SW480 (cell line): ENCODE measurements around the gene ARPIN.
"Not testable (repeated sequence)": the region's sequence is repeated elsewhere in the genome, so short reads cannot be mapped to it uniquely, and the experiment has no call there.

Experiments used
- DNase-seq: peaks from one replicate; pipeline ENCODE4 v3.0.0-alpha.2; 2016; ENCODE audit warnings: low spot score

Gene ARPIN

GRCh38 chr15:89912674-89913396 is at the start of gene ARPIN:
TSS of gene ARPIN (minus strand) at chr15:89912952. CDS start at chr15:89912835, 117 bp downstream.
- DNase-seq, result peak; percentile 53

GRCh38 chr15:89958107-89958805 is 45.5 kb upstream of the ARPIN start:
- peak; percentile 26 for DNase-seq

GRCh38 chr15:89955449-89955998 is 42.8 kb upstream of the ARPIN start:
- not testable (repeated sequence) for DNase-seq

GRCh38 chr15:89954541-89954940 is 41.8 kb upstream of the ARPIN start:
- DNase-seq, result no peak

- no peak for DNase-seq
Observed at GRCh38 chr15:89948796-89949195, 36.0 kb upstream of the ARPIN start.

- no peak for DNase-seq
Observed at GRCh38 chr15:89947385-89947784, 34.6 kb upstream of the ARPIN start.

GRCh38 chr15:89946681-89947299 is 34.0 kb upstream of the ARPIN start:
- no peak for DNase-seq

- DNase-seq, result not testable (repeated sequence)
Observed at GRCh38 chr15:89943721-89944120, 31.0 kb upstream of the ARPIN start.

GRCh38 chr15:89939910-89940309 is 27.2 kb upstream of the ARPIN start:
- DNase-seq, result no peak

- DNase-seq, result not testable (repeated sequence)
Observed at GRCh38 chr15:89939377-89939776, 26.6 kb upstream of the ARPIN start.

GRCh38 chr15:89937365-89938350 is 24.9 kb upstream of the ARPIN start:
- no peak for DNase-seq

GRCh38 chr15:89936786-89937265 is 24.1 kb upstream of the ARPIN start:
- DNase-seq, result no peak

- DNase-seq, result no peak
Observed at GRCh38 chr15:89936051-89936785, 23.5 kb upstream of the ARPIN start.

- no peak for DNase-seq
Observed at GRCh38 chr15:89932880-89933279, 20.1 kb upstream of the ARPIN start.

GRCh38 chr15:89928421-89928820 is 15.7 kb upstream of the ARPIN start:
- no peak for DNase-seq

- DNase-seq, result no peak
Observed at GRCh38 chr15:89926158-89926557, 13.4 kb upstream of the ARPIN start.

- peak; percentile 16 for DNase-seq
Observed at GRCh38 chr15:89917442-89918101, 4.8 kb upstream of the ARPIN start.

- no peak for DNase-seq
Observed at GRCh38 chr15:89916660-89917059, 3.9 kb upstream of the ARPIN start.

- DNase-seq, result peak; percentile 36
Observed at GRCh38 chr15:89912145-89912673, 543 bp downstream of the ARPIN start.
